Nephron (organoid): ENCODE measurements around the gene POC1A.

Experiments used
- H3K27ac Mint-ChIP-seq, 3 experiments: 2 replicates each; pipeline ENCODE4 v1.8.0; 2020; ENCODE audit warnings: mixed read lengths in 3 of 3, mild to moderate bottlenecking in 2 of 3, moderate library complexity in 1 of 3
- H3K27me3 Mint-ChIP-seq: 2 replicates; pipeline ENCODE4 v1.8.0; 2021; ENCODE audit warnings: low read depth, mild to moderate bottlenecking, moderate library complexity, mixed read lengths
- H3K36me3 Mint-ChIP-seq: 2 replicates; pipeline ENCODE4 v1.8.0; 2020; ENCODE audit warnings: low read depth, mixed read lengths
- H3K4me1 Mint-ChIP-seq: 2 replicates; pipeline ENCODE4 v1.8.0; 2020; ENCODE audit warnings: mixed read lengths
- H3K4me3 Mint-ChIP-seq, 3 experiments: 2 replicates each; pipeline ENCODE4 v1.8.0; 2020; ENCODE audit warnings: mild to moderate bottlenecking in 3 of 3, mixed read lengths in 3 of 3, moderate library complexity in 2 of 3
- H3K9me3 Mint-ChIP-seq: 2 replicates; pipeline ENCODE4 v1.8.0; 2020; ENCODE audit warnings: mixed read lengths
- TF ChIP-seq, protein P1 (sequence below), 3 experiments: fragments of 200-600 bp; sonication (generic); IDR thresholded peaks; one replicate each; pipeline ENCODE4 v1.5.0; 2021; ENCODE audit warnings: antibody characterized with exemption in 3 of 3; ENCODE audit not compliant: unreplicated experiment in 3 of 3

Gene POC1A

GRCh38 chr3:52080830-52081719 is 73.1 kb downstream of the POC1A start:
- peaks cover 8% of the 10 kb centered on the region for H3K27me3 Mint-ChIP-seq
- TF ChIP-seq, protein P1, sequence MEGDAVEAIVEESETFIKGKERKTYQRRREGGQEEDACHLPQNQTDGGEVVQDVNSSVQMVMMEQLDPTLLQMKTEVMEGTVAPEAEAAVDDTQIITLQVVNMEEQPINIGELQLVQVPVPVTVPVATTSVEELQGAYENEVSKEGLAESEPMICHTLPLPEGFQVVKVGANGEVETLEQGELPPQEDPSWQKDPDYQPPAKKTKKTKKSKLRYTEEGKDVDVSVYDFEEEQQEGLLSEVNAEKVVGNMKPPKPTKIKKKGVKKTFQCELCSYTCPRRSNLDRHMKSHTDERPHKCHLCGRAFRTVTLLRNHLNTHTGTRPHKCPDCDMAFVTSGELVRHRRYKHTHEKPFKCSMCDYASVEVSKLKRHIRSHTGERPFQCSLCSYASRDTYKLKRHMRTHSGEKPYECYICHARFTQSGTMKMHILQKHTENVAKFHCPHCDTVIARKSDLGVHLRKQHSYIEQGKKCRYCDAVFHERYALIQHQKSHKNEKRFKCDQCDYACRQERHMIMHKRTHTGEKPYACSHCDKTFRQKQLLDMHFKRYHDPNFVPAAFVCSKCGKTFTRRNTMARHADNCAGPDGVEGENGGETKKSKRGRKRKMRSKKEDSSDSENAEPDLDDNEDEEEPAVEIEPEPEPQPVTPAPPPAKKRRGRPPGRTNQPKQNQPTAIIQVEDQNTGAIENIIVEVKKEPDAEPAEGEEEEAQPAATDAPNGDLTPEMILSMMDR (IDR thresholded peaks at IDR 0.05; ENCODE audit: unreplicated experiment in 3 of 3): no peak
- peak overlapping the region; percentile 69 to 84 (median 75) for H3K27ac Mint-ChIP-seq
- H3K36me3 Mint-ChIP-seq: no peaks in the 10 kb centered on the region
- H3K4me1 Mint-ChIP-seq: peaks cover 42% of the 10 kb centered on the region
- no peaks in the 10 kb centered on the region for H3K9me3 Mint-ChIP-seq
- H3K4me3 Mint-ChIP-seq: no peak overlapping the region

DNA sequence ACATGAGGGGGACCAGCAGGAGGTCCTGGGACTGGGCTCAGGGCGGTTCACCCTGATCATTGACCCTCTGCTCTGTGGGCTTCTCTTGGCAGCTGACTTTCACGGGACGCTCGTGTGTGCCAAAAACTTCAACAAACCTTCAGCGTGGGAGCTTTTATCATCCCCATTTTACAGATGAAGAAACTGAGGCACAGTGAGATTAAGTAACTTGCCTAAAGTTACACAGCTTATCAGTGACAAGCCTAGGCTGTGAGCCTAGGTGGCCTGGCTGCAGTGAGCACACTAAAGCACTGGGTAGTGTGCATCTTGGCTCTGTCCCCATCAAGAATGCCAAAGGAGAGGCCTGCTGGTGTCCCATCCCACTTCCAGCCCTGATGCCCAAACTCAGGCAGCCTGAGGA is 74.3 kb downstream of the POC1A start:
- H3K36me3 Mint-ChIP-seq: no peaks in the 10 kb centered on the region
- no peak overlapping the region for H3K4me3 Mint-ChIP-seq
- TF ChIP-seq, protein P1 (IDR thresholded peaks at IDR 0.05; ENCODE audit: unreplicated experiment in 3 of 3): no peak
- peak overlapping the region; percentile 69 to 84 (median 75) for H3K27ac Mint-ChIP-seq
- H3K9me3 Mint-ChIP-seq: no peaks in the 10 kb centered on the region
- H3K27me3 Mint-ChIP-seq: peaks cover 8% of the 10 kb centered on the region
- H3K4me1 Mint-ChIP-seq: peaks cover 43% of the 10 kb centered on the region

DNA sequence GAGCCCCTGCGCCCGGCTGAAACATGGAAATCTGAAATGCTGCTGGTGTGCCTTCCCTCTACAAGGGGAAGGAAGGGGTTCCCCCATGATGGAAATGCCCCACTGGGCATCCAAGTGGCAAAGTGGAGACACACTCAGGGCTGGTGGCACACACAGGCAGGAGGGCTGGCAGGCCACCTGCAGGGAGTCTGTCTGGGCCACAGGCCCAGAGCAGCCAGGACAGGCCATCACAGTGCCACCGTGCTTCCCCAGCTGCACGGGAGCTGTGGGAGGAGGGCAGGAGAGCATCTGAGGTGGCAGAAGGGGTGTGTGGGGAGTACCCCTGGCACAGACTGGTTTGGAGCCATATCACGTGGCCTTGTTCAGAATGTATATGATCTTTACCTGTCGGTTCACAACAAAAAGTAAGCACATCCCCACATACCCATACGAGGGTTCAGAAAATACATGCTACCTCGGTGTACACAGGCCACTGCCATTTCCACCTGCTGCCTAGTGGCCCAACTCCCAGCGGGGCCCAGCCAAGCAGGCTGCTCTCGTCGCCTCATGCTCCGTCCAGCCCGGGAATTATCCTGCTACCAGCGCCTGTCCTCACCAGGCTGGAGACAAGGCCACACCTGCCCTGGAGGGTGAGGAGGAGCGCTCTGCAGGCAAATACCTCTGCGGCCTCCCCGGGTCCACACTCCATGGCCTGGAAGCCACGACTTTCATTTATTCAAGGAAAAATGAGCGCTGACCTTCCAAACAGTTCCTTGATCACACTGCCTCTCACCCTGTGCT is 75.3 kb downstream of the POC1A start:
- Mint-ChIP-seq H3K4me3 (no peak overlapping the region), H3K4me1 (peaks cover 48% of the 10 kb centered on the region), H3K9me3 (no peaks in the 10 kb centered on the region), H3K36me3 (no peaks in the 10 kb centered on the region), H3K27ac (peak overlapping the region; percentile 7 to 63 (median 59)), H3K27me3 (peaks cover 5% of the 10 kb centered on the region)
- TF ChIP-seq, protein P1 (IDR thresholded peaks at IDR 0.05; ENCODE audit: unreplicated experiment in 3 of 3): no peak

DNA sequence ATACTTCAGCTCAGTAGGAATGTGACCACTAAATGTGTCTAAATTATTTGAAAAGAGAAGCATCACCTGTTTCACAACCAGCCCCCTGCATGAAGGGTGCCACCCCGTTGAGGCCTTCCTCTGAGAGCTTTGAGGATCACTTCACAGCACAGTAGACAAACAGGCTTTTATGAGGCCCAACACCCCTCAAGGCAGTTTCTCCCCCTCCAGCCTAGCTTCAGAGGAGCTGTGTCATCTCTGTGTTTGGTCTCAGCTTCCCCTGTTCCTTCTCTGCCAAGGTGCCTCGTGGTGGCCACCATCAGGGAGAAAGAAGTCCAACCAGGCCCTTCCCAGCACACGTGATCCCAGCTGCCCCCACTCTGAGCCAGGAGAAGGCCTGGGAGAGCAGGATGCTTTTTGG is 76.3 kb downstream of the POC1A start:
- Mint-ChIP-seq H3K36me3 (no peaks in the 10 kb centered on the region), H3K4me1 (peaks cover 46% of the 10 kb centered on the region), H3K9me3 (no peaks in the 10 kb centered on the region), H3K27ac (peak overlapping the region; percentile 96 to 99 (median 99)), H3K27me3 (no peaks in the 10 kb centered on the region), H3K4me3 (no peak overlapping the region)
- TF ChIP-seq, protein P1 (IDR thresholded peaks at IDR 0.05; ENCODE audit: unreplicated experiment in 3 of 3): no peak

DNA sequence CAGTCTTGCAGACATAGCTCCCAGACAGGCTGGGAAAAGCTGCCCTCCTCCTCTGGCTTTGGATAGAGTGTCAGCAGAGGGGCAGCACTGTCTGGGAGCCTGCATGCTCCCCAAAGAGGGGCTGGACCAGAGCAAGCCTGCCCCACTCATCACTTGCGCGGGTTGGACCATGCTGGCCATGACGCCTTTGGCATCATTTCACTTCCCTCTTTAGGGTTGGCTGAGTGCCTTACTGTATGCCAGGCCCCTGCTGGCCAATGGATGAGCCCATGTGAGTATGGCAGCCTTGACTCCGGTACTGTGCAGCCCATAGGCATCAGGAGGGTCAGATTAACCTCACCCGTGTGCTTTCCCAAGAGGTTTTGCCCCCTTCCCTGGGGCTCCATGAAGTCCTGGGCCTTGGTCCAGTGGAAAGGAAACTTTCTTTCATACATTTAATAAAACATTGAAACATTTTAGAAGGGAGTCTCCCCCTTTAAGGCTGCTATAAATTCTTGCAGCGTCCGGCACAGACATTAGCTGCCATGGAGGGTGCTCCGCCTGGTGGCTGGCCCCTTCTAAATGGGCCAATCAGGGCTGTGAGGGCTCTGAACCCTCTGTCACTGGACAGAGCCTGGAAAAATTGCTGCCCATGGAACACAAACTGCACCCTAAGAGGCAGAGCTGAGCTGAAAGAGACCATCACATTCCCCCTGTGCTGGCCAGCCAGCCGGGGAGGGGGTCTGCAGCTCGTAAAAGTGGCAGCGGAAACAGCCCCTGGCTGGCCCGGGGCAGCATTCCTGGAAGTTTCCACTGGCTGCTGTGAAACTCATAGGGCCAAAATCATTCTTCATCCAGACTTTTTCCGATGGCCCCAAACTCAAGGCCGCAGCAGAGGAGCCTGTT is 77.1 kb downstream of the POC1A start:
- Mint-ChIP-seq H3K4me3 (peak overlapping the region in 1 of 3 experiments; percentile 9), H3K27me3 (no peaks in the 10 kb centered on the region), H3K36me3 (no peaks in the 10 kb centered on the region), H3K9me3 (no peaks in the 10 kb centered on the region), H3K4me1 (peaks cover 51% of the 10 kb centered on the region), H3K27ac (peak overlapping the region; percentile 96 to 99 (median 99))
- TF ChIP-seq, protein P1 (IDR thresholded peaks at IDR 0.05; ENCODE audit: unreplicated experiment in 3 of 3): peak; percentile 17 to 27 (median 21)
